Measurements from ENCODE around the gene TAF8. TPM values are rescaled to one million over a fixed set of nuclear protein-coding genes. Genes with fewer than 3 reads are reported as not detected.

Gene TAF8
- polyA plus RNA-seq, 1 donor (not counting 4 experiments of a cell fraction or from before 2014, with no cell fraction given), result 15.9 TPM

DNA sequence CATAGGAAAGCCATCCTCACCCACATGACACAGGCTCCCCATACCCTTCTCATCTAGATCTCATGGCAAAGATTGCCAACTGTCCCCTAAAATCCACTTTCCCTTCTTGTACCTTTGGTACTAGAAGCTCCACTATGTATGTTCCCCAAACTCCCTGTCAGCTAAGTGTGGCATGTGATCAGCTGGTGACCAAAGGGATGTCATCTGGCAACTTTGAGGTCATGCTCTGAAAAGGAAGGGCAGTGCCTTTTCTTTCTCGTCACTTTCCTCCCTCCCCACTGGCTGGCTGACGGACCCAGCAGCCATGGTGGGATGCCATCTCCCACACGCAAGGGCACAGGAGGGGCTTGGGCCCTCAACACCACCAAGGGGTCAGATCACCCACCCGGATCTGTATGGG is 23.8 kb upstream of the TAF8 start:
- dilution Hi-C loops (cut with MboI; ENCODE audit: extremely low pct_ligation_motif_present, low sequenced_read_pairs), result no loop called here

DNA sequence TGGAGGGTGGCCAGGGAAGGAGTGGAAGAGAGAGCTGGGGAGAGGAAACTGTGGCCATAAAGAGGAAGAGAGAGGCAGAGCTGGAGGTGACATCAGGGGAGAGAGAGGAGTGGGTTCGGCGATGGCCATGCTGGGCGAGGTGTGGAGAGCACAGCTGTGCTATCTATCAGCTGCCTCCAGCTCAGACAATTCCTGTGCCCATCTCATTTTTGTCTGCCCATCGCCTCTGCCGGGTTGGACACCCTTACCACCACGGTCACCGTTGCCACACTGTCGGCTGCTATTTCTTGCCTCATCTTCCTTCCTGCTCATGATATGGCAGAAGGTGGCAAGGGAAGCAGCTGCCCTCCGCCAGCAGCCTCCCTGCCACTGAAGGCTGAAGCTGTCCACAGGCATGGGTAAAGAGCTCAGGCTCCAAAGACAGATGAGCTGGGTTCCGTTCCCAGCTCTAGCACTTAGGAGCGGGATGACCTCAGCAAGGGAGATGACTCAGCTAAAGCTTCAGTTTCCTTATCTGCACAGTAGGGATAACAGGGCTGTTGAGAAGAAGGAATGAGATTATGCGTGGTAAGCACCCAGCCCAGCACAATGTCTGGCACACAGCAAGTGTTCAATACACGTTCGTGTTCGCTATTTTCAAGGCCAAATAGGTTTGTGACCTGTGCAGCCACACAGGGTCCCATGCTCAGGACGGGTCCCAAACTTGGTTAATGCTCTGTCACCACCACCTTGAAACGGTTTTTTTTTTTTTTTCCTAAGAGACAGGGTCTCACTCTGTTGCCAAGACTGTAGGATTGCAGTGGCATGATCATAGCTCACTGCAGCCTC is 21.9 kb upstream of the TAF8 start:
- H3K36me3 ChIP-seq (ENCODE audit: control insufficient read depth in 2 of 2, extremely low read depth in 1 of 2, insufficient read depth in 2 of 2, low read length in 2 of 2), result peaks cover 2 to 5% of the 10 kb centered on the region in 2 experiments
- H3K27ac ChIP-seq (ENCODE audit: control insufficient read depth, insufficient read depth, low read length), result no peak overlapping the region
- no peak for FAIRE-seq
- no peak overlapping the region for H2AFZ ChIP-seq (ENCODE audit: control insufficient read depth, low read length)
- no peaks in the 10 kb centered on the region for H3K9me3 ChIP-seq (ENCODE audit: control insufficient read depth, low read depth, low read length)
- no peak overlapping the region for H3K9ac ChIP-seq (ENCODE audit: control insufficient read depth, extremely low read depth, insufficient read depth, low read length)
- TF ChIP-seq EZH2 (IDR thresholded peaks at IDR 0.05; ENCODE audit: low read length), result no peak
- TF ChIP-seq, protein P1, sequence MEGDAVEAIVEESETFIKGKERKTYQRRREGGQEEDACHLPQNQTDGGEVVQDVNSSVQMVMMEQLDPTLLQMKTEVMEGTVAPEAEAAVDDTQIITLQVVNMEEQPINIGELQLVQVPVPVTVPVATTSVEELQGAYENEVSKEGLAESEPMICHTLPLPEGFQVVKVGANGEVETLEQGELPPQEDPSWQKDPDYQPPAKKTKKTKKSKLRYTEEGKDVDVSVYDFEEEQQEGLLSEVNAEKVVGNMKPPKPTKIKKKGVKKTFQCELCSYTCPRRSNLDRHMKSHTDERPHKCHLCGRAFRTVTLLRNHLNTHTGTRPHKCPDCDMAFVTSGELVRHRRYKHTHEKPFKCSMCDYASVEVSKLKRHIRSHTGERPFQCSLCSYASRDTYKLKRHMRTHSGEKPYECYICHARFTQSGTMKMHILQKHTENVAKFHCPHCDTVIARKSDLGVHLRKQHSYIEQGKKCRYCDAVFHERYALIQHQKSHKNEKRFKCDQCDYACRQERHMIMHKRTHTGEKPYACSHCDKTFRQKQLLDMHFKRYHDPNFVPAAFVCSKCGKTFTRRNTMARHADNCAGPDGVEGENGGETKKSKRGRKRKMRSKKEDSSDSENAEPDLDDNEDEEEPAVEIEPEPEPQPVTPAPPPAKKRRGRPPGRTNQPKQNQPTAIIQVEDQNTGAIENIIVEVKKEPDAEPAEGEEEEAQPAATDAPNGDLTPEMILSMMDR (optimal IDR thresholded peaks at IDR 0.05 in 1 of 3, IDR thresholded peaks at IDR 0.05 in 1 of 3, conservative IDR thresholded peaks at IDR 0.05 in 1 of 3; ENCODE audit: extremely low read depth in 1 of 3, insufficient read depth in 2 of 3, low read length in 3 of 3), result no peak
- H3K9me1 ChIP-seq (ENCODE audit: control insufficient read depth, extremely low read depth, insufficient read depth, low read length), result no peaks in the 10 kb centered on the region
- no peak overlapping the region for H3K4me2 ChIP-seq (ENCODE audit: control insufficient read depth, extremely low read depth, insufficient read depth, low read depth, low read length)
- no peak for DNase-seq (ENCODE audit: low read depth, low spot score)
- H3K27me3 ChIP-seq (ENCODE audit: control insufficient read depth, extremely low read depth, insufficient read depth, low read length), result no peaks in the 10 kb centered on the region
- no peaks in the 10 kb centered on the region for H4K20me1 ChIP-seq (ENCODE audit: control insufficient read depth, extremely low read depth, insufficient read depth, low read length)
- no peaks in the 10 kb centered on the region for H3K79me2 ChIP-seq (ENCODE audit: control insufficient read depth, insufficient read depth, low read length)
- H3K4me1 ChIP-seq (ENCODE audit: control insufficient read depth, extremely low read depth, insufficient read depth, low read length), result no peaks in the 10 kb centered on the region
- dilution Hi-C loops (cut with MboI; ENCODE audit: extremely low pct_ligation_motif_present, low sequenced_read_pairs), result no loop called here
- no peak overlapping the region for H3K4me3 ChIP-seq (ENCODE audit: control insufficient read depth in 2 of 3, extremely low read depth in 1 of 3, insufficient read depth in 2 of 3, low read depth in 1 of 3, low read length in 3 of 3)

More for the DNA sequence above, 23.8 kb upstream of the TAF8 start:
- no peak for TF ChIP-seq EZH2 (IDR thresholded peaks at IDR 0.05; ENCODE audit: low read length)
- TF ChIP-seq, protein P1 (optimal IDR thresholded peaks at IDR 0.05 in 1 of 3, IDR thresholded peaks at IDR 0.05 in 1 of 3, conservative IDR thresholded peaks at IDR 0.05 in 1 of 3; ENCODE audit: extremely low read depth in 1 of 3, insufficient read depth in 2 of 3, low read length in 3 of 3), result no peak
- H3K9ac ChIP-seq (ENCODE audit: control insufficient read depth, extremely low read depth, insufficient read depth, low read length), result no peak overlapping the region
- H3K4me1 ChIP-seq (ENCODE audit: control insufficient read depth, extremely low read depth, insufficient read depth, low read length), result no peaks in the 10 kb centered on the region
- FAIRE-seq, result no peak
- H2AFZ ChIP-seq (ENCODE audit: control insufficient read depth, low read length), result no peak overlapping the region
- no peak overlapping the region for H3K27ac ChIP-seq (ENCODE audit: control insufficient read depth, insufficient read depth, low read length)
- H3K4me3 ChIP-seq (ENCODE audit: control insufficient read depth in 2 of 3, extremely low read depth in 1 of 3, insufficient read depth in 2 of 3, low read depth in 1 of 3, low read length in 3 of 3), result no peak overlapping the region
- no peaks in the 10 kb centered on the region for H4K20me1 ChIP-seq (ENCODE audit: control insufficient read depth, extremely low read depth, insufficient read depth, low read length)
- DNase-seq (ENCODE audit: low read depth, low spot score), result no peak
- H3K79me2 ChIP-seq (ENCODE audit: control insufficient read depth, insufficient read depth, low read length), result no peaks in the 10 kb centered on the region
- no peak overlapping the region for H3K4me2 ChIP-seq (ENCODE audit: control insufficient read depth, extremely low read depth, insufficient read depth, low read depth, low read length)
- no peaks in the 10 kb centered on the region for H3K9me3 ChIP-seq (ENCODE audit: control insufficient read depth, low read depth, low read length)
- no peaks in the 10 kb centered on the region for H3K9me1 ChIP-seq (ENCODE audit: control insufficient read depth, extremely low read depth, insufficient read depth, low read length)
- H3K36me3 ChIP-seq (ENCODE audit: control insufficient read depth in 2 of 2, extremely low read depth in 1 of 2, insufficient read depth in 2 of 2, low read length in 2 of 2), result peaks cover 0 to 5% of the 10 kb centered on the region in 2 experiments
- H3K27me3 ChIP-seq (ENCODE audit: control insufficient read depth, extremely low read depth, insufficient read depth, low read length), result no peaks in the 10 kb centered on the region
